SK-N-MC (cell line): ENCODE measurements around the gene CD1C.

Source experiments
- EZH2 ChIP-seq: fragments of 200-600 bp; sonication (generic); IDR thresholded peaks from one replicate; pipeline ENCODE4 v1.6.1; 2017; ENCODE audit warnings: antibody characterized with exemption
- FOXP2 ChIP-seq: optimal IDR thresholded peaks from 2 replicates; pipeline ENCODE3; 2011; ENCODE audit warnings: mild to moderate bottlenecking, moderate library complexity; ENCODE audit not compliant: insufficient read depth; ENCODE audit errors: extremely low read length, control extremely low read depth
- POLR2AphosphoS5 ChIP-seq: IDR thresholded peaks from 2 replicates; pipeline ENCODE4 v1.6.1; 2012; ENCODE audit warnings: mild to moderate bottlenecking, low read depth, low read length, borderline replicate concordance

GRCh38 chr1:158283965-158284364 lies 5.8 kb upstream of the CD1C start:
- TF ChIP-seq POLR2AphosphoS5 = no peak
- no peak for TF ChIP-seq EZH2
- TF ChIP-seq FOXP2 = no peak
